HepG2 (cell line): ENCODE data around the gene LRRC45. TPM values are rescaled to one million over a fixed set of nuclear protein-coding genes. Genes with fewer than 3 reads are reported as not detected.

Experiments
- ARNTL ChIP-seq: sonication (generic); formaldehyde crosslinking; IDR thresholded peaks from 2 replicates; pipeline ENCODE4 v1.4.0; 2020; ENCODE audit warnings: mild to moderate bottlenecking, missing genetic modification reagents
- BORCS8-MEF2B ChIP-seq: sonication (generic); formaldehyde crosslinking; IDR thresholded peaks from 2 replicates; pipeline ENCODE4 v1.8.0; 2022; ENCODE audit warnings: mild to moderate bottlenecking, missing genetic modification reagents
- CC2D1A ChIP-seq: sonication (generic); formaldehyde crosslinking; IDR thresholded peaks from 2 replicates; pipeline ENCODE4 v1.8.1; 2023; ENCODE audit warnings: mild to moderate bottlenecking, missing genetic modification reagents
- FOSL2 ChIP-seq: sonication (generic); formaldehyde crosslinking; IDR thresholded peaks from 2 replicates; pipeline ENCODE4 v1.4.0; 2020; ENCODE audit warnings: missing genetic modification reagents
- FOXM1 ChIP-seq: sonication (generic); formaldehyde crosslinking; IDR thresholded peaks from 2 replicates; pipeline ENCODE4 v1.5.0; 2020; ENCODE audit warnings: missing genetic modification reagents
- HMGXB3 ChIP-seq: sonication (generic); formaldehyde crosslinking; IDR thresholded peaks from 2 replicates; pipeline ENCODE4 v1.4.0; 2020; ENCODE audit warnings: missing genetic modification reagents, borderline replicate concordance
- HNRNPLL ChIP-seq: fragments of 200-400 bp; formaldehyde crosslinking; IDR thresholded peaks from 2 replicates; pipeline ENCODE4 v1.6.1; 2017; ENCODE audit warnings: mild to moderate bottlenecking, low read depth, low read length; ENCODE audit not compliant: poor library complexity, severe bottlenecking
- MTF2 ChIP-seq: sonication (generic); formaldehyde crosslinking; IDR thresholded peaks from 2 replicates; pipeline ENCODE4 v1.5.0; 2020; ENCODE audit warnings: missing genetic modification reagents, borderline replicate concordance
- ONECUT2 ChIP-seq: sonication (generic); formaldehyde crosslinking; IDR thresholded peaks from 2 replicates; pipeline ENCODE4 v1.4.0; 2020; ENCODE audit warnings: missing genetic modification reagents
- RXRA ChIP-seq: sonication (generic); formaldehyde crosslinking; IDR thresholded peaks from 2 replicates; pipeline ENCODE4 v1.5.1; 2020; ENCODE audit warnings: missing genetic modification reagents
- SKI ChIP-seq: fragments of 450-650 bp; IDR thresholded peaks from one replicate; pipeline ENCODE4 v1.6.1; 2018; ENCODE audit warnings: mild to moderate bottlenecking; ENCODE audit not compliant: partially characterized antibody
- SOX6 ChIP-seq, 2 experiments: fragments of 450-650 bp in 1 of 2; sonication (generic) in 1 of 2; formaldehyde crosslinking in 1 of 2; IDR thresholded peaks; 2 replicates each; pipeline versions ENCODE4 v1.4.0 to v1.6.1; 2017 to 2020; ENCODE audit warnings: antibody characterized with exemption in 1 of 2, mild to moderate bottlenecking in 1 of 2, missing genetic modification reagents in 1 of 2
- TBL1XR1 ChIP-seq: fragments of 150-350 bp; IDR thresholded peaks from 2 replicates; pipeline ENCODE4 v1.6.1; 2014; ENCODE audit warnings: borderline replicate concordance, low read length; ENCODE audit not compliant: partially characterized antibody
- TBX3 ChIP-seq: fragments of 450-650 bp; IDR thresholded peaks from 2 replicates; pipeline ENCODE4 v1.6.1; 2017; ENCODE audit warnings: antibody characterized with exemption, mild to moderate bottlenecking, inconsistent platforms, borderline replicate concordance
- TCF7L2 ChIP-seq: IDR thresholded peaks from 2 replicates; pipeline ENCODE4 v1.6.1; 2011; ENCODE audit warnings: mild to moderate bottlenecking, low read depth, low read length, moderate library complexity
- TFAP4 ChIP-seq: sonication (generic); IDR thresholded peaks from 2 replicates; pipeline ENCODE4 v1.6.1; 2016; ENCODE audit warnings: low read depth, borderline replicate concordance
- ZC3H13 ChIP-seq: sonication (generic); formaldehyde crosslinking; IDR thresholded peaks from 2 replicates; pipeline ENCODE4 v1.8.1; 2023; ENCODE audit warnings: mild to moderate bottlenecking, missing genetic modification reagents, moderate library complexity
- ZMYM4 ChIP-seq: sonication (generic); formaldehyde crosslinking; IDR thresholded peaks from 2 replicates; pipeline ENCODE4 v1.8.1; 2023; ENCODE audit warnings: mild to moderate bottlenecking, missing genetic modification reagents
- ZNF207 ChIP-seq: fragments of 450-650 bp; IDR thresholded peaks from 2 replicates; pipeline ENCODE4 v1.6.1; 2016; ENCODE audit warnings: antibody characterized with exemption, borderline replicate concordance
- ZNF333 ChIP-seq: sonication (generic); formaldehyde crosslinking; IDR thresholded peaks from 2 replicates; pipeline ENCODE4 v1.4.0; 2020; ENCODE audit warnings: mild to moderate bottlenecking, missing genetic modification reagents, borderline replicate concordance
- ZNF354B ChIP-seq: sonication (generic); formaldehyde crosslinking; IDR thresholded peaks from 2 replicates; pipeline ENCODE4 v1.8.0; 2022; ENCODE audit warnings: mild to moderate bottlenecking, missing genetic modification reagents
- ZNF607 ChIP-seq: sonication (generic); formaldehyde crosslinking; IDR thresholded peaks from 2 replicates; pipeline ENCODE4 v1.5.1; 2020; ENCODE audit warnings: missing genetic modification reagents, mild to moderate bottlenecking, borderline replicate concordance
- ZNF878 ChIP-seq: sonication (generic); formaldehyde crosslinking; IDR thresholded peaks from 2 replicates; pipeline ENCODE4 v1.8.1; 2023; ENCODE audit warnings: mild to moderate bottlenecking, missing genetic modification reagents, moderate library complexity
- ZSCAN22 ChIP-seq: sonication (generic); formaldehyde crosslinking; IDR thresholded peaks from 2 replicates; pipeline ENCODE4 v1.4.0; 2020; ENCODE audit warnings: mild to moderate bottlenecking, missing genetic modification reagents
- polyA plus RNA-seq, 8 experiments: library from polyadenylated mRNA; depleted of rRNA in 3 of 8; stranded (reverse) in 7 of 8; unstranded in 1 of 8; fragments of >200 nt; fragmentation: Illumina TruSeq in 4 of 8; extraction: Trizol in 4 of 8; gene quantifications; 2 replicates each; pipeline versions ENCODE4 v1.2.1 to v1.2.3, GENCODE V29; 2011 to 2016; ENCODE audit warnings: low read depth in 4 of 8, missing spikeins in 1 of 8, mixed read lengths in 1 of 8; ENCODE audit not compliant: insufficient read depth in 1 of 8
- total RNA-seq, 5 experiments: library from RNA; depleted of rRNA; stranded (reverse); fragments of >200 nt; fragmentation: Illumina TruSeq; extraction: Trizol; gene quantifications; 2 replicates each; pipeline ENCODE4 v1.2.3, GENCODE V29; 2016; ENCODE audit warnings: low read depth in 1 of 5

Gene LRRC45
- total and polyA plus RNA-seq, 2 of the 13 experiments (the other 11 are each of a cell fraction or from before 2014, with no cell fraction given) = 11.6 to 48.1 TPM

- TF ChIP-seq TFAP4 = no peak
- no peak for TF ChIP-seq SOX6 (IDR thresholded peaks at IDR 0.05)
- TF ChIP-seq SOX6 (CRISPR knock-in tag; IDR thresholded peaks at IDR 0.05) = no peak
- TF ChIP-seq HMGXB3 (CRISPR knock-in tag) = no peak
- no peak for TF ChIP-seq ZNF878 (CRISPR knock-in tag)
- no peak for TF ChIP-seq ZNF607
- TF ChIP-seq TBX3 = no peak
- TF ChIP-seq FOXM1 (CRISPR knock-in tag) = 0 out of 2 replicates have a peak, but pooled peaks have one; percentile 15
- TF ChIP-seq ONECUT2 = peak; percentile 32; the same call in 1 of the 2 replicates
- peak; percentile 87 for TF ChIP-seq ZC3H13 (CRISPR knock-in tag)
- TF ChIP-seq ARNTL (CRISPR knock-in tag) = no peak; the same call in 1 of the 2 replicates
- TF ChIP-seq TCF7L2 = no peak
- 0 out of 2 replicates have a peak, but pooled peaks have one; percentile 62 for TF ChIP-seq ZSCAN22 (CRISPR knock-in tag)
- peak; percentile 39; the same call in 1 of the 2 replicates for TF ChIP-seq RXRA (CRISPR knock-in tag)
- no peak for TF ChIP-seq ZNF207
- no peak for TF ChIP-seq ZMYM4 (CRISPR knock-in tag)
- TF ChIP-seq CC2D1A (CRISPR knock-in tag) = no peak
- TF ChIP-seq FOSL2 = peak; percentile 44; the same call in 1 of the 2 replicates
- TF ChIP-seq HNRNPLL = no peak
- TF ChIP-seq MTF2 (CRISPR knock-in tag) = peak; percentile 92
- TF ChIP-seq TBL1XR1 = no peak
- TF ChIP-seq ZNF333 (CRISPR knock-in tag) = no peak
- TF ChIP-seq SKI = no peak
- no peak for TF ChIP-seq ZNF354B (CRISPR knock-in tag)
- 0 out of 2 replicates have a peak, but pooled peaks have one; percentile 27 for TF ChIP-seq BORCS8-MEF2B (CRISPR knock-in tag)
These were observed 46.5 kb upstream of the LRRC45 start (continued) for GRCh38 chr17:81976332-81977210.
